H1 (cell line): Measurements from ENCODE around the gene NEDD8. TPM values are rescaled to one million over a fixed set of nuclear protein-coding genes. Genes with fewer than 3 reads are reported as not detected.
A peak's percentile ranks its signal among the peaks of the same experiment; 100 is the strongest.

Source experiments
- CTCF ChIA-PET: fragments of 300-600 bp; sonication (Branson Sonifier 250); formaldehyde crosslinking; loops from one replicate; lab custom pipeline; 2021; ENCODE audit not compliant: partially characterized antibody; lab: Charles Lee
- POLR2A ChIA-PET: fragments of 300-600 bp; sonication (Branson Sonifier 250); formaldehyde crosslinking; loops from one replicate; lab custom pipeline; 2021; ENCODE audit warnings: inconsistent platforms; ENCODE audit not compliant: partially characterized antibody; lab: Charles Lee
- DNase-seq, 2 experiments: peaks; one replicate each; pipeline versions ENCODE4 v3.0.0 to v3.0.0-alpha.2; 2010 to 2022; ENCODE audit warnings: low spot score in 2 of 2, low read depth in 1 of 2, mixed read lengths in 1 of 2
- FAIRE-seq: peaks from 2 replicates; lab custom pipeline; 2011; peaks lifted over from hg19 to GRCh38; lab: Jason Lieb, UNC
- H2AFZ ChIP-seq: 2 replicates; pipeline ENCODE4 v1.8.1; 2012; ENCODE audit warnings: low read length, inconsistent platforms
- H2AK5ac ChIP-seq: 2 replicates; pipeline ENCODE4 v1.6.1; 2013; ENCODE audit warnings: low read depth, low read length
- H2BK120ac ChIP-seq: replicated peaks from 2 replicates; pipeline ENCODE3; 2013; ENCODE audit warnings: low read depth, low read length, inconsistent platforms
- H2BK12ac ChIP-seq: 2 replicates; pipeline ENCODE4 v1.6.1; 2013; ENCODE audit warnings: low read depth, low read length
- H2BK15ac ChIP-seq: 2 replicates; pipeline ENCODE4 v1.6.1; 2013; ENCODE audit warnings: low read length
- H2BK20ac ChIP-seq: 2 replicates; pipeline ENCODE4 v1.6.1; 2013; ENCODE audit warnings: low read length
- H2BK5ac ChIP-seq: 2 replicates; pipeline ENCODE4 v1.6.1; 2013; ENCODE audit warnings: low read depth, low read length
- H3K14ac ChIP-seq: 2 replicates; pipeline ENCODE4 v1.6.1; 2013; ENCODE audit warnings: inconsistent platforms; ENCODE audit not compliant: insufficient read length
- H3K18ac ChIP-seq: 2 replicates; pipeline ENCODE4 v1.6.1; 2013; ENCODE audit warnings: low read length; ENCODE audit errors: extremely low read depth
- H3K23ac ChIP-seq: 2 replicates; pipeline ENCODE4 v1.6.1; 2013; ENCODE audit warnings: inconsistent platforms; ENCODE audit not compliant: insufficient read length
- H3K23me2 ChIP-seq: 2 replicates; pipeline ENCODE4 v1.6.1; 2013; ENCODE audit warnings: low read depth, low read length
- H3K27ac ChIP-seq: 2 replicates; pipeline ENCODE4 v1.6.1; 2011; ENCODE audit warnings: low read depth, low read length, inconsistent platforms
- H3K27me3 ChIP-seq, 4 experiments: replicated peaks in 1 of 4; 1 replicate in 1 of 4; 2 replicates in 3 of 4; pipeline versions ENCODE4 v1.6.1 to v1.8.1; 2011 to 2013; ENCODE audit warnings: low read length in 3 of 4, mild to moderate bottlenecking in 3 of 4, inconsistent platforms in 2 of 4, mixed read lengths in 2 of 4, moderate library complexity in 1 of 4; ENCODE audit not compliant: control insufficient read depth in 3 of 4, insufficient read depth in 3 of 4; ENCODE audit errors: extremely low read depth in 1 of 4
- H3K36me3 ChIP-seq, 4 experiments: 2 replicates each; pipeline versions ENCODE4 v1.6.1 to v1.8.1; 2011 to 2013; ENCODE audit warnings: mild to moderate bottlenecking in 4 of 4, low read length in 3 of 4, moderate library complexity in 2 of 4, control low read depth in 1 of 4, inconsistent platforms in 1 of 4; ENCODE audit not compliant: insufficient read depth in 4 of 4, control insufficient read depth in 2 of 4
- H3K4ac ChIP-seq: replicated peaks from 2 replicates; pipeline ENCODE3; 2013; ENCODE audit warnings: low read length, low read depth, mixed read lengths, inconsistent platforms; ENCODE audit not compliant: insufficient read length
- H3K4me1 ChIP-seq, 4 experiments: replicated peaks in 1 of 4; 1 replicate in 1 of 4; 2 replicates in 3 of 4; pipeline versions ENCODE4 v1.6.1 to v1.8.1; 2011 to 2013; ENCODE audit warnings: low read length in 3 of 4, inconsistent platforms in 2 of 4, mixed read lengths in 1 of 4; ENCODE audit not compliant: insufficient read depth in 4 of 4, control insufficient read depth in 3 of 4
- H3K4me2 ChIP-seq, 2 experiments: 2 replicates each; pipeline versions ENCODE4 v1.6.1 to v1.8.1; 2011 to 2013; ENCODE audit warnings: low read depth in 2 of 2, low read length in 2 of 2, control low read depth in 1 of 2, inconsistent platforms in 1 of 2, mild to moderate bottlenecking in 1 of 2; ENCODE audit not compliant: insufficient read depth in 1 of 2
- H3K4me3 ChIP-seq, 4 experiments: fragments of 200-600, 300-600 bp in 1 of 4; sonication (generic), shearing (Covaris generic), sonication (Bioruptor Twin) in 1 of 4; 2 replicates each; pipeline versions ENCODE4 v1.5.1 to v1.8.1; 2011 to 2016; ENCODE audit warnings: low read length in 4 of 4, low read depth in 3 of 4, control low read depth in 2 of 4, inconsistent platforms in 2 of 4, mild to moderate bottlenecking in 2 of 4, mixed read lengths in 1 of 4, moderate library complexity in 1 of 4; ENCODE audit not compliant: insufficient read depth in 2 of 4; ENCODE audit errors: extremely low read depth in 1 of 4
- H3K56ac ChIP-seq: replicated peaks from 2 replicates; pipeline ENCODE3; 2013; ENCODE audit warnings: low read depth, mild to moderate bottlenecking, mixed read lengths, low read length, inconsistent platforms; ENCODE audit not compliant: insufficient read length
- H3K79me1 ChIP-seq: 2 replicates; pipeline ENCODE4 v1.6.1; 2013; ENCODE audit warnings: low read depth, low read length, control low read depth
- H3K79me2 ChIP-seq, 2 experiments: 2 replicates each; pipeline versions ENCODE4 v1.6.1 to v1.8.1; 2012 to 2013; ENCODE audit warnings: low read length in 2 of 2, mild to moderate bottlenecking in 2 of 2, inconsistent platforms in 1 of 2; ENCODE audit not compliant: insufficient read depth in 2 of 2, control insufficient read depth in 1 of 2
- H3K9ac ChIP-seq, 4 experiments: replicated peaks in 1 of 4; 1 replicate in 1 of 4; 2 replicates in 3 of 4; pipeline versions ENCODE4 v1.6.1 to v1.8.1; 2011 to 2013; ENCODE audit warnings: low read depth in 3 of 4, low read length in 3 of 4, control low read depth in 2 of 4, mild to moderate bottlenecking in 2 of 4, moderate library complexity in 2 of 4, inconsistent platforms in 1 of 4; ENCODE audit errors: extremely low read depth in 1 of 4
- H3K9me3 ChIP-seq, 2 experiments: 2 replicates each; pipeline versions ENCODE4 v1.6.1 to v1.8.1; 2012 to 2013; ENCODE audit warnings: mild to moderate bottlenecking in 2 of 2, moderate library complexity in 2 of 2, control low read depth in 1 of 2, inconsistent platforms in 1 of 2, low read depth in 1 of 2, low read length in 1 of 2, mixed read lengths in 1 of 2; ENCODE audit not compliant: insufficient read depth in 2 of 2
- H4K20me1 ChIP-seq, 2 experiments: replicated peaks in 1 of 2; 2 replicates each; pipeline versions ENCODE3 to v1.8.1; 2011 to 2013; ENCODE audit warnings: inconsistent platforms in 2 of 2, low read length in 2 of 2, mild to moderate bottlenecking in 1 of 2; ENCODE audit not compliant: insufficient read depth in 2 of 2, control insufficient read depth in 1 of 2
- H4K5ac ChIP-seq: 2 replicates; pipeline ENCODE4 v1.6.1; 2013; ENCODE audit warnings: low read length, low read depth, mixed read lengths, inconsistent platforms; ENCODE audit not compliant: insufficient read length
- H4K8ac ChIP-seq: 2 replicates; pipeline ENCODE4 v1.8.0; 2013; ENCODE audit warnings: mild to moderate bottlenecking, moderate library complexity, low read length, inconsistent platforms; ENCODE audit not compliant: insufficient read depth; ENCODE audit errors: extremely low read depth
- H4K91ac ChIP-seq: replicated peaks from 2 replicates; pipeline ENCODE3; 2013; ENCODE audit warnings: low read length, mixed read lengths, inconsistent platforms; ENCODE audit not compliant: insufficient read length
- BCL11A ChIP-seq, 2 experiments: IDR thresholded peaks; one replicate each; pipeline ENCODE4 v1.6.1; 2011; ENCODE audit warnings: low read depth in 2 of 2, low read length in 2 of 2, mild to moderate bottlenecking in 2 of 2
- BRCA1 ChIP-seq: IDR thresholded peaks from 2 replicates; pipeline ENCODE4 v1.6.1; 2012; ENCODE audit warnings: low read depth, low read length, improper control_type of control experiment
- GABPA ChIP-seq: IDR thresholded peaks from 2 replicates; pipeline ENCODE4 v1.6.1; 2011; ENCODE audit warnings: mild to moderate bottlenecking, low read length, moderate library complexity, borderline replicate concordance; ENCODE audit not compliant: insufficient read depth
- MAFK ChIP-seq: IDR thresholded peaks from 2 replicates; pipeline ENCODE4 v1.6.1; 2012; ENCODE audit warnings: low read depth, mild to moderate bottlenecking, improper control_type of control experiment, low read length
- PHF8 ChIP-seq: fragments of 200-600 bp; sonication (generic); conservative IDR thresholded peaks from 2 replicates; pipeline ENCODE4 v1.7.1; 2012; ENCODE audit warnings: low read depth, mild to moderate bottlenecking, inconsistent platforms, low read length, moderate library complexity
- POLR2AphosphoS5 ChIP-seq: IDR thresholded peaks from 2 replicates; pipeline ENCODE4 v1.6.1; 2011; ENCODE audit warnings: low read depth, low read length
- SIN3A ChIP-seq, 2 experiments: IDR thresholded peaks in 1 of 2; conservative IDR thresholded peaks in 1 of 2; 2 replicates each; pipeline ENCODE4 v1.6.1; 2011 to 2012; ENCODE audit warnings: low read length in 2 of 2, improper control_type of control experiment in 1 of 2, low read depth in 1 of 2, mild to moderate bottlenecking in 1 of 2
- SIRT6 ChIP-seq: IDR thresholded peaks from one replicate; pipeline ENCODE4 v1.7.1; 2012; ENCODE audit warnings: low read length, inconsistent platforms
- SRF ChIP-seq: IDR thresholded peaks from 2 replicates; pipeline ENCODE4 v1.6.1; 2011; ENCODE audit warnings: mild to moderate bottlenecking, low read depth, low read length, moderate library complexity
- USF2 ChIP-seq: IDR thresholded peaks from 2 replicates; pipeline ENCODE4 v1.6.1; 2011; ENCODE audit warnings: low read length, improper control_type of control experiment
- WGBS, 2 experiments: shearing (Covaris generic) in 1 of 2; methylation state at CpG; one replicate each; pipeline versions ENCODE4 v1.1.6 to v1.1.7; 2013 to 2015; ENCODE audit warnings: low lambda C conversion rate in 2 of 2, mixed read lengths in 2 of 2, inconsistent platforms in 1 of 2, low coverage in 1 of 2, missing lambda C conversion rate in 1 of 2; ENCODE audit not compliant: insufficient replicate concordance in 2 of 2, insufficient coverage in 1 of 2, insufficient read length in 1 of 2; ENCODE audit errors: extremely low coverage in 1 of 2, missing lambda C conversion rate in 1 of 2; 5-methylcytosine and 5-hydroxymethylcytosine counted together
- polyA plus RNA-seq, 7 experiments: library from polyadenylated mRNA; depleted of rRNA in 3 of 7; stranded (reverse) in 5 of 7; unstranded in 2 of 7; fragments of >200 nt in 5 of 7; fragments of 200-250 nt in 2 of 7; gene quantifications; 1 replicate in 5 of 7; 2 replicates in 1 of 7; 4 replicates in 1 of 7; pipeline versions ENCODE4 v1.2.1 to v1.2.3, GENCODE V29; 2011 to 2013; ENCODE audit warnings: missing spikeins in 2 of 7, mixed read lengths in 2 of 7
- total RNA-seq: library from RNA; stranded (reverse); fragmentation: NEBNext Ultra II Directional; extraction: Animal tissue kit (Norgen Biotek cat#: 25700); gene quantifications from 2 replicates; pipeline ENCODE4 v1.2.1, GENCODE V29; 2021

The NEDD8 gene
- total and polyA plus RNA-seq, 2 of the 8 experiments (the other 6 are each of a cell fraction or from before 2014, with no cell fraction given): 253 to 317 TPM

GRCh38 chr14:24234095-24235005 lies 2.2 kb upstream of the NEDD8 start:
- peaks cover 2 to 14% (median 4%) of the 10 kb centered on the region in 4 experiments; a peak in 5 of 7 replicates for H3K4me1 ChIP-seq
- TF ChIP-seq PHF8: no peak
- TF ChIP-seq USF2: no peak
- TF ChIP-seq BRCA1: no peak
- no peak for TF ChIP-seq MAFK
- TF ChIP-seq SRF: no peak
- TF ChIP-seq BCL11A (IDR thresholded peaks at IDR 0.05; ENCODE audit: low read depth in 2 of 2, low read length in 2 of 2): no peak
- TF ChIP-seq SIRT6: no peak
- no peak for TF ChIP-seq SIN3A (conservative IDR thresholded peaks at IDR 0.05 in 1 of 2, IDR thresholded peaks at IDR 0.05 in 1 of 2; ENCODE audit: low read depth in 1 of 2, low read length in 2 of 2)
- TF ChIP-seq POLR2AphosphoS5: no peak
- TF ChIP-seq GABPA: no peak

More at GRCh38 chr14:24234095-24235005, 2.2 kb upstream of the NEDD8 start:
- Histone ChIP-seq H3K4ac (no peak overlapping the region), H3K79me1 (no peaks in the 10 kb centered on the region; the same call in 1 of the 2 replicates), H2BK5ac (no peak overlapping the region), H3K56ac (no peak overlapping the region), H3K27me3 (no peaks in the 10 kb centered on the region; a peak in 1 of 7 replicates), H2BK120ac (no peak overlapping the region), H3K4me2 (peak overlapping the region in 1 of 2 experiments; percentile 86; a peak in 1 of 4 replicates), H4K20me1 (peaks cover 3 to 7% of the 10 kb centered on the region in 2 experiments), H3K9ac (no peak overlapping the region), H3K14ac (no peak overlapping the region), H3K36me3 (peaks cover 8 to 42% (median 34%) of the 10 kb centered on the region in 4 experiments), H4K91ac (no peak overlapping the region), H4K8ac (no peak overlapping the region), H3K27ac (no peak overlapping the region), H2BK15ac (no peak overlapping the region), H3K18ac (no peak overlapping the region), H3K9me3 (no peaks in the 10 kb centered on the region), H2BK12ac (no peak overlapping the region), H3K23ac (no peak overlapping the region), H2BK20ac (no peak overlapping the region), H2AFZ (no peak overlapping the region), H4K5ac (no peak overlapping the region), H3K4me3 (no peak overlapping the region), H3K23me2 (peaks cover 11% of the 10 kb centered on the region), H2AK5ac (no peak overlapping the region), H3K79me2 (peaks cover 3 to 33% of the 10 kb centered on the region in 2 experiments; a peak in 2 of 4 replicates)
- CTCF ChIA-PET: interaction anchor here (0.9 to 1.8 kb wide), 9 partner anchors 8 to 198 kb away, joined by 3 to 8 read pairs (median 6); partner anchors contain the start of gene TINF2
- POLR2A ChIA-PET: interaction anchor here (0.9 to 2.3 kb wide), 5 partner anchors 8 to 119 kb away, joined by 3 to 12 read pairs (median 6); partner anchors contain the start of genes DCAF11, IPO4, MDP1 and NRL
- FAIRE-seq (no peak), DNase-seq (no peak)
- 85% methylated on average over 3 of the region's 3 CpGs; no CpG with 5 or more reads in 1 of the 2 experiments for WGBS, 2 experiments
